B cell (primary cell): ENCODE results near the gene TEPSIN. TPM values are rescaled to one million over a fixed set of nuclear protein-coding genes. Genes with fewer than 3 reads are reported as not detected.

Experiments
- ATAC-seq: fragments of 200-7000 bp; cut with Tn5 transposase; one replicate; pipeline ENCODE4 v1.10.0; 2021; ENCODE audit warnings: low read depth, mild to moderate bottlenecking, moderate number of reproducible peaks, moderate library complexity
- CTCF ChIA-PET: fragments of 350-600 bp; sonication (Branson Sonifier 250); formaldehyde crosslinking; loops from one replicate; lab custom pipeline; 2021; ENCODE audit warnings: antibody characterized with exemption, inconsistent platforms; lab: Charles Lee
- POLR2A ChIA-PET: fragments of 350-600 bp; sonication (Branson Sonifier 250); formaldehyde crosslinking; loops from one replicate; lab custom pipeline; 2021; ENCODE audit warnings: antibody characterized with exemption; lab: Charles Lee
- DNase-seq: peaks from one replicate; pipeline ENCODE4 v3.0.0; 2013
- H2AFZ ChIP-seq: 2 replicates; pipeline ENCODE4 v1.6.1; 2012; ENCODE audit warnings: mild to moderate bottlenecking, low read depth, low read length; ENCODE audit not compliant: insufficient read depth, poor library complexity, severe bottlenecking
- H3K27ac ChIP-seq, 2 donors: 1 replicate in 1 of 2; 2 replicates in 1 of 2; pipeline ENCODE4 v1.5.1; 2012 to 2013; ENCODE audit warnings: low read length in 2 of 2, mild to moderate bottlenecking in 2 of 2, moderate library complexity in 1 of 2
- H3K27me3 ChIP-seq, 4 experiments: fragments of 200-600 bp in 1 of 4; sonication (generic) in 1 of 4; replicated peaks in 1 of 4; 1 replicate in 2 of 4; 2 replicates in 2 of 4; pipeline versions ENCODE4 v1.6.1 to v1.7.0; 2013 to 2016; ENCODE audit warnings: low read length in 3 of 4, mild to moderate bottlenecking in 2 of 4, mixed read lengths in 1 of 4, moderate library complexity in 1 of 4; ENCODE audit not compliant: insufficient read depth in 4 of 4, control insufficient read depth in 3 of 4; ENCODE audit errors: control extremely low read depth in 1 of 4
- H3K36me3 ChIP-seq, 2 experiments: replicated peaks in 1 of 2; 1 replicate in 1 of 2; 2 replicates in 1 of 2; pipeline versions ENCODE4 v1.6.1 to v1.7.1; 2013; ENCODE audit warnings: low read length in 1 of 2; ENCODE audit not compliant: insufficient read depth in 2 of 2, control insufficient read depth in 1 of 2; ENCODE audit errors: control extremely low read depth in 1 of 2, extremely low read depth in 1 of 2
- H3K4me1 ChIP-seq, 2 donors: fragments of 200-600 bp in 1 of 2; sonication (generic) in 1 of 2; 1 replicate in 1 of 2; 2 replicates in 1 of 2; pipeline versions ENCODE4 v1.5.1 to v1.6.1; 2013 to 2017; ENCODE audit warnings: low read length in 2 of 2; ENCODE audit not compliant: control insufficient read depth in 2 of 2, insufficient read depth in 2 of 2
- H3K4me2 ChIP-seq: replicated peaks from 2 replicates; pipeline ENCODE3; 2012; ENCODE audit warnings: mild to moderate bottlenecking, low read depth, low read length; ENCODE audit not compliant: poor library complexity, severe bottlenecking
- H3K4me3 ChIP-seq, 5 experiments: fragments of 200-600 bp in 1 of 5; sonication (generic) in 1 of 5; 1 replicate in 3 of 5; 2 replicates in 2 of 5; pipeline versions ENCODE4 v1.5.1 to v1.7.0; 2011 to 2016; ENCODE audit warnings: low read length in 4 of 5, mild to moderate bottlenecking in 4 of 5, low read depth in 2 of 5, control low read depth in 1 of 5, moderate library complexity in 1 of 5; ENCODE audit not compliant: insufficient read depth in 1 of 5; ENCODE audit errors: control extremely low read depth in 1 of 5, extremely low read depth in 1 of 5
- H3K79me2 ChIP-seq: fragments of 200-600 bp; sonication (generic); one replicate; pipeline ENCODE4 v1.6.0; 2016; ENCODE audit warnings: low read length; ENCODE audit not compliant: control insufficient read depth, insufficient read depth
- H3K9ac ChIP-seq: fragments of 200-600 bp; sonication (generic); 2 replicates; pipeline ENCODE4 v1.6.1; 2017; ENCODE audit warnings: mild to moderate bottlenecking, low read length, moderate library complexity
- H3K9me3 ChIP-seq, 3 donors: one replicate each; pipeline versions ENCODE4 v1.6.1 to v1.7.1; 2013; ENCODE audit warnings: low read length in 2 of 3; ENCODE audit not compliant: control insufficient read depth in 2 of 3, insufficient read depth in 1 of 3; ENCODE audit errors: control extremely low read depth in 1 of 3
- H4K20me1 ChIP-seq: 2 replicates; pipeline ENCODE4 v1.6.0; 2012; ENCODE audit warnings: mild to moderate bottlenecking, low read length; ENCODE audit not compliant: insufficient read depth, control insufficient read depth, poor library complexity, severe bottlenecking
- H3K27ac Mint-ChIP-seq: one replicate; pipeline ENCODE4 v1.8.0; 2021; ENCODE audit warnings: mixed read lengths
- H3K27me3 Mint-ChIP-seq: one replicate; pipeline ENCODE4 v1.8.0; 2021; ENCODE audit warnings: mixed read lengths
- H3K4me1 Mint-ChIP-seq: one replicate; pipeline ENCODE4 v1.8.0; 2021; ENCODE audit warnings: mixed read lengths
- H3K4me3 Mint-ChIP-seq: one replicate; pipeline ENCODE4 v1.8.0; 2021; ENCODE audit warnings: mixed read lengths
- H3K9me3 Mint-ChIP-seq: one replicate; pipeline ENCODE4 v1.8.0; 2022; ENCODE audit warnings: mixed read lengths; ENCODE audit not compliant: insufficient read depth
- CTCF ChIP-seq: fragments of 200-600 bp; IDR thresholded peaks from one replicate; pipeline ENCODE4 v1.8.0; 2022; ENCODE audit warnings: antibody characterized with exemption, mild to moderate bottlenecking
- EZH2 ChIP-seq: IDR thresholded peaks from 2 replicates; pipeline ENCODE4 v1.6.1; 2012; ENCODE audit warnings: borderline replicate concordance, low read depth, mild to moderate bottlenecking, moderate library complexity, low read length; ENCODE audit not compliant: insufficient read depth, poor library complexity, severe bottlenecking
- WGBS: methylation state at CpG from one replicate; pipeline ENCODE4 v1.1.5; 2013; ENCODE audit warnings: missing lambda C conversion rate; ENCODE audit not compliant: insufficient coverage; 5-methylcytosine and 5-hydroxymethylcytosine counted together
- intact Hi-C: fragments of 100-400 bp; cut with micrococcal nuclease; formaldehyde crosslinking; loops from one replicate; pipeline ENCODE4 v1.10.0; 2022
- polyA plus RNA-seq: library from polyadenylated mRNA; depleted of rRNA; stranded (reverse); fragments of >200 nt; gene quantifications from 2 replicates; pipeline ENCODE4 v1.2.3, GENCODE V29; 2012
- total RNA-seq, 2 donors: library from RNA; stranded (reverse); fragments of 120-200 nt in 1 of 2; gene quantifications; 1 replicate in 1 of 2; 2 replicates in 1 of 2; pipeline versions ENCODE4 v1.2.3 to v1.2.4, GENCODE V29; 2013 to 2022

The TEPSIN gene
- total and polyA plus RNA-seq, 2 donors (not counting 1 experiment from before 2014, with no cell fraction given): 180 to 273 TPM

GRCh38 chr17:81243333-81243664, 4.4 kb upstream of the TEPSIN start:
- WGBS: 96% methylated on average over 9 of the region's 10 CpGs
- H3K27me3 ChIP-seq: no peaks in the 10 kb centered on the region
- Mint-ChIP-seq H3K4me3 (no peak overlapping the region), H3K27ac (no peak overlapping the region), H3K4me1 (peaks cover 29% of the 10 kb centered on the region), H3K27me3 (no peaks in the 10 kb centered on the region), H3K9me3 (no peaks in the 10 kb centered on the region)
- no peak overlapping the region for H2AFZ ChIP-seq
- ChIA-PET CTCF (interaction anchor here (5.6 kb wide), 1 partner anchor 100 kb away, joined by 43 read pairs; no protein-coding TSS in a partner anchor), POLR2A (no interaction called here)
- H3K4me1 ChIP-seq: peaks cover 8 to 15% of the 10 kb centered on the region in 2 donors
- no peak overlapping the region for H3K4me2 ChIP-seq
- H3K4me3 ChIP-seq: no peak overlapping the region
- no peak for TF ChIP-seq CTCF
- no peak for TF ChIP-seq EZH2
- H3K36me3 ChIP-seq: peaks cover 0 to 6% of the 10 kb centered on the region in 2 experiments
- intact Hi-C loops: no loop called here
- H3K27ac ChIP-seq: no peak overlapping the region
- H3K79me2 ChIP-seq: peaks cover 33% of the 10 kb centered on the region
- no peak for DNase-seq
- ATAC-seq: no peak
- peaks cover 50% of the 10 kb centered on the region for H4K20me1 ChIP-seq
- H3K9me3 ChIP-seq: peaks cover 0 to 3% (median 0%) of the 10 kb centered on the region in 3 donors
- no peak overlapping the region for H3K9ac ChIP-seq

GRCh38 chr17:81242421-81243332, 3.8 kb upstream of the TEPSIN start:
- POLR2A ChIA-PET: no interaction called here
- Histone ChIP-seq H3K27me3 (no peaks in the 10 kb centered on the region), H3K27ac (no peak overlapping the region), H4K20me1 (peaks cover 57% of the 10 kb centered on the region), H3K9ac (no peak overlapping the region), H3K4me3 (no peak overlapping the region), H2AFZ (no peak overlapping the region), H3K4me1 (peaks cover 14 to 21% of the 10 kb centered on the region in 2 donors), H3K9me3 (peaks cover 0 to 3% (median 0%) of the 10 kb centered on the region in 3 donors), H3K79me2 (peaks cover 40% of the 10 kb centered on the region), H3K36me3 (peaks cover 0 to 6% of the 10 kb centered on the region in 2 experiments), H3K4me2 (no peak overlapping the region)
- H3K27me3 Mint-ChIP-seq: no peaks in the 10 kb centered on the region
- CTCF ChIA-PET: interaction anchor here (5.6 kb wide), 1 partner anchor 100 kb away, joined by 43 read pairs; no protein-coding TSS in a partner anchor
- ATAC-seq: no peak
- TF ChIP-seq CTCF (no peak), EZH2 (no peak)
- peaks cover 35% of the 10 kb centered on the region for H3K4me1 Mint-ChIP-seq
- intact Hi-C loops: no loop called here
- H3K27ac Mint-ChIP-seq: peak overlapping the region; percentile 10
- peak; percentile 19 for DNase-seq
- H3K9me3 Mint-ChIP-seq: no peaks in the 10 kb centered on the region
- WGBS: 89% methylated on average over 26 of the region's 33 CpGs
- no peak overlapping the region for H3K4me3 Mint-ChIP-seq
